ENCODE measurements around the gene HTRA2.
A peak's percentile ranks its signal among the peaks of the same experiment; 100 is the strongest.

The HTRA2 gene

GRCh38 chr2:74566754-74567085, 37.0 kb downstream of the HTRA2 start:
- Mint-ChIP-seq H3K36me3 (ENCODE audit: low read depth) (no peaks in the 10 kb centered on the region), H3K27me3 (ENCODE audit: low read depth, poor library complexity) (peaks cover 68% of the 10 kb centered on the region), H3K27ac (no peak overlapping the region), H3K4me1 (no peaks in the 10 kb centered on the region), H3K4me3 (no peak overlapping the region), H3K9me3 (no peaks in the 10 kb centered on the region)
- no peak for TF ChIP-seq CTCF (IDR thresholded peaks at IDR 0.05)
- no peak for DNase-seq

GRCh38 chr2:74567881-74568280, 38.1 kb downstream of the HTRA2 start:
- H3K4me1 Mint-ChIP-seq: no peaks in the 10 kb centered on the region
- no peaks in the 10 kb centered on the region for H3K36me3 Mint-ChIP-seq (ENCODE audit: low read depth)
- DNase-seq: no peak
- no peaks in the 10 kb centered on the region for H3K9me3 Mint-ChIP-seq
- no peak overlapping the region for H3K4me3 Mint-ChIP-seq
- peaks cover 57% of the 10 kb centered on the region for H3K27me3 Mint-ChIP-seq (ENCODE audit: low read depth, poor library complexity)
- TF ChIP-seq CTCF (IDR thresholded peaks at IDR 0.05): no peak
- no peak overlapping the region for H3K27ac Mint-ChIP-seq

GRCh38 chr2:74569686-74570085, 40.0 kb downstream of the HTRA2 start:
- peaks cover 3% of the 10 kb centered on the region for H3K9me3 Mint-ChIP-seq
- DNase-seq: no peak
- peaks cover 5% of the 10 kb centered on the region for H3K4me1 Mint-ChIP-seq
- peaks cover 46% of the 10 kb centered on the region for H3K27me3 Mint-ChIP-seq (ENCODE audit: low read depth, poor library complexity)
- H3K4me3 Mint-ChIP-seq: no peak overlapping the region
- no peak overlapping the region for H3K27ac Mint-ChIP-seq
- H3K36me3 Mint-ChIP-seq (ENCODE audit: low read depth): no peaks in the 10 kb centered on the region
- no peak for TF ChIP-seq CTCF (IDR thresholded peaks at IDR 0.05)

DNA sequence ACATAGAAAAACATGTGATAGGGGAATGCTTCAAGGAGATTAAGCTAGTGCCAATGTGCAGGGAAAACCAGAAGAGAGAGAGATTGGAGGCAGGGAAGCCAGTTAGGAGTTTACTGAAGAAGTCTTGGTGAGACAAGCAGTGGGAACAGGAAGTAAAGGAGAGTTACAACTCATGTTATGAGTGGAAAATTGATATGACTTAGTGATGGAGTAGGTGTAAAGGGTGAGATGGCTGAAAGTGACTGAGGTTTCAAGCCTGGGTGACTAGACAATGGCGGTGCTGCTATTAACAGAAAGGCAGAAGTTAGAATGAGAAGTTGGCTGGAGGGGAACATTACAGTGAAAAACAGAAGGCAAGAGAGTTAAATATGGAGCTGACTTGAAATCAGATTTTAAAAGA, 41.3 kb downstream of the HTRA2 start:
- peaks cover 4% of the 10 kb centered on the region for H3K9me3 Mint-ChIP-seq

DNA sequence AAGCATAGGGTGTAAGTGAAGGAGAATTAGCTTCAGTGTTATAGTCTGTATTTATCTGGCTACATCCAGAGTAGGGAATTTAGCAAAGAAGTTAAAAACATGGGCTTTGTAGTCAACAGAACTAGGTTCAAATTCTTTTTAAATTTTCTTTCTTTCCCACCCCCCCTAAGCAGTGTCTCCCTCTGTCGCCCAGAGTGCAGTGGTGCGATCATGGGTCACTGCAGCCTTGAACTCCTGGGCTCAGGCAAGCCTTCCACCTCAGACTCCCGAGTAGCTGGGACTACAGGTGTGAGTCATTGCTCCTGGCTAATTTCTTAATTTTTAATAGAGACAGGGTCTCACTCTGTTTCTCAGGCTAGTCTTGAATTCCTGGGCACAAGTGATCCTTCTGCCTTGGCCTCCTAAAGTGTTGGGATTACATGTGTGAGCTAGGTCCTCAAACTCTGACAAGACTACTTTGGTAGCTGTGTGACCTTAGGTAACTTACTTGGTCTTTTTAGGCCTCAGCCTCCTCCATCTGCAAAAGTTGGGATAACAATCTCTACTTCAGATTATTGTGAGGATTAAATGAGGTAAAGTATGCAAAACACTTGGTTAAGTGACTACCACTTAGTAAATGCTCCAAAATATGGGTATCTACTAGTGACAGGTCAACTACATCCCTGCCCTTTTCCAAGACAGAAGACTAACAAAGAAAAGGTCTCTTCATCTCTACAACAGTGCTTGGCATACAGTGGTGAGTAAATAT, 42.6 kb downstream of the HTRA2 start:
- Mint-ChIP-seq H3K4me1 (peaks cover 16% of the 10 kb centered on the region), H3K27me3 (ENCODE audit: low read depth, poor library complexity) (peaks cover 29% of the 10 kb centered on the region), H3K4me3 (no peak overlapping the region), H3K36me3 (ENCODE audit: low read depth) (no peaks in the 10 kb centered on the region), H3K27ac (no peak overlapping the region), H3K9me3 (peaks cover 4% of the 10 kb centered on the region)
- DNase-seq: no peak
- TF ChIP-seq CTCF (IDR thresholded peaks at IDR 0.05): peak; percentile 9

More for the DNA sequence above, 41.3 kb downstream of the HTRA2 start:
- no peaks in the 10 kb centered on the region for H3K36me3 Mint-ChIP-seq (ENCODE audit: low read depth)
- peaks cover 39% of the 10 kb centered on the region for H3K27me3 Mint-ChIP-seq (ENCODE audit: low read depth, poor library complexity)
- DNase-seq: no peak
- no peak overlapping the region for H3K4me3 Mint-ChIP-seq
- peaks cover 7% of the 10 kb centered on the region for H3K4me1 Mint-ChIP-seq
- H3K27ac Mint-ChIP-seq: no peak overlapping the region
- no peak for TF ChIP-seq CTCF (IDR thresholded peaks at IDR 0.05)

Data from nephron progenitor cell (in vitro differentiated cells).